Measurements from ENCODE around the gene MRM2.

Gene MRM2

GRCh38 chr7:2241580-2242540 lies at the start of gene MRM2, which contains the start of gene NUDT1:
Gene MRM2 (minus strand): TSS chr7:2242205. CDS start chr7:2242169, 36 bp downstream.
Gene NUDT1 (plus strand): TSS chr7:2242226. CDS start chr7:2244575, 2,349 bp downstream.
- peak; percentile 74 for DNase-seq

GRCh38 chr7:2290877-2291276 lies 48.9 kb upstream of the MRM2 start:
- DNase-seq: no peak

GRCh38 chr7:2289621-2290020 lies 47.6 kb upstream of the MRM2 start:
- DNase-seq: no peak

- DNase-seq: no peak
Measured at GRCh38 chr7:2289111-2289586, 47.1 kb upstream of the MRM2 start.

GRCh38 chr7:2288503-2288902 lies 46.5 kb upstream of the MRM2 start:
- no peak for DNase-seq

GRCh38 chr7:2287745-2288144 lies 45.7 kb upstream of the MRM2 start:
- DNase-seq: no peak

- DNase-seq: no peak
Measured at GRCh38 chr7:2283074-2283473, 41.1 kb upstream of the MRM2 start.

GRCh38 chr7:2282185-2282751 lies 40.3 kb upstream of the MRM2 start:
- DNase-seq: no peak

- no peak for DNase-seq
Measured at GRCh38 chr7:2281541-2281940, 39.5 kb upstream of the MRM2 start.

- no peak for DNase-seq
Measured at GRCh38 chr7:2280424-2280823, 38.4 kb upstream of the MRM2 start.

GRCh38 chr7:2279896-2280295 lies 37.9 kb upstream of the MRM2 start:
- DNase-seq: no peak

GRCh38 chr7:2278026-2278425 lies 36.0 kb upstream of the MRM2 start:
- no peak for DNase-seq

- DNase-seq: no peak
Measured at GRCh38 chr7:2276107-2276506, 34.1 kb upstream of the MRM2 start.

- DNase-seq: no peak
Measured at GRCh38 chr7:2275101-2275500, 33.1 kb upstream of the MRM2 start.

GRCh38 chr7:2274666-2275065 lies 32.7 kb upstream of the MRM2 start:
- DNase-seq: no peak

- no peak for DNase-seq
Measured at GRCh38 chr7:2273866-2274265, 31.9 kb upstream of the MRM2 start.

- no peak for DNase-seq
Measured at GRCh38 chr7:2272031-2272430, 30.0 kb upstream of the MRM2 start.

GRCh38 chr7:2271273-2272026 lies 29.4 kb upstream of the MRM2 start:
- DNase-seq: peak; percentile 1

- peak; percentile 6 for DNase-seq
Measured at GRCh38 chr7:2270495-2270894, 28.5 kb upstream of the MRM2 start.

GRCh38 chr7:2269991-2270460 lies 28.0 kb upstream of the MRM2 start:
- DNase-seq: peak; percentile 10

GRCh38 chr7:2269089-2269990 lies 27.3 kb upstream of the MRM2 start:
- DNase-seq: peak; percentile 8

GRCh38 chr7:2266911-2267310 lies 24.9 kb upstream of the MRM2 start:
- DNase-seq: peak; percentile 15

All from 8988T (cell line).